ENCODE data around the gene ATP1B1.

DNA sequence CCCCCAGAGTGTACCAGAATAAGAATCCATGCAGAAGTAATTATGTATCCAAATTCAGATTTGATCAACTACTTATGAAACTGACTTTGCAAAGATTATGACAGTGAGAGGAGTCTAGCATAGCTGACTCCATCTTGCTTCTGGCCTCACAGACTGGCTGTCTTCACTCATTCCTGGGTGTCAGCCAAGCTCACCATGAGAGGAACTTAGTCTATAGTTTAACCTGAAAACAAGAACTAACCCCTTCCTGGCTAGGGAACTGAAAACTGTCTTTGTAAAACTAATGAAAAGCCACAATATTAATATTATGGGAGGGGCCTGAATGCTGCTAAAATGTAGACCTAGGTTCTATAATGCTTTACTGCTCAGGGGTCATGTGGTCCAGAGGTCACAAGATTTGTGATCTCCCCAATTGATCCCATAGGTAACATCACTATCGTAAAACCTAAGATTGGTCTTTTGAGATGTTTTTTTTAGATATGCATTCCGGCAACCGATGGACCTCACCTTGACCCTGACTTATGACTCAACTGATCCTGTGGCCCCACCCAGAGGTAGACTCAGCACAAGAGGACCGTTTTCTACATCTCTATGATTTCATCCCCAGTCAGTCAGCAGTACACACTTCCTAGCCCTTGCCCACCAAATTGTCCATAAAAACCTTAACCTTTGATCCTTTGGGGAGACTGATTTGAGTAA lies 55.2 kb downstream of the ATP1B1 start:
- TF ChIP-seq RELA (CRISPR knock-in tag; IDR thresholded peaks at IDR 0.05; ENCODE audit: borderline replicate concordance) (no peak), FOXJ3 (CRISPR knock-in tag; IDR thresholded peaks at IDR 0.05; ENCODE audit: borderline replicate concordance) (no peak), NR3C1 (CRISPR knock-in tag; conservative IDR thresholded peaks at IDR 0.05; ENCODE audit: low read depth) (no peak), NR2C2 (CRISPR knock-in tag; IDR thresholded peaks at IDR 0.05) (no peak), ETV6 (CRISPR knock-in tag; IDR thresholded peaks at IDR 0.05) (no peak), IRF2 (CRISPR knock-in tag; IDR thresholded peaks at IDR 0.05; ENCODE audit: borderline replicate concordance, low read depth) (no peak), SP1 (CRISPR knock-in tag; conservative IDR thresholded peaks at IDR 0.05) (no peak)
- TF ChIP-seq, protein P1, sequence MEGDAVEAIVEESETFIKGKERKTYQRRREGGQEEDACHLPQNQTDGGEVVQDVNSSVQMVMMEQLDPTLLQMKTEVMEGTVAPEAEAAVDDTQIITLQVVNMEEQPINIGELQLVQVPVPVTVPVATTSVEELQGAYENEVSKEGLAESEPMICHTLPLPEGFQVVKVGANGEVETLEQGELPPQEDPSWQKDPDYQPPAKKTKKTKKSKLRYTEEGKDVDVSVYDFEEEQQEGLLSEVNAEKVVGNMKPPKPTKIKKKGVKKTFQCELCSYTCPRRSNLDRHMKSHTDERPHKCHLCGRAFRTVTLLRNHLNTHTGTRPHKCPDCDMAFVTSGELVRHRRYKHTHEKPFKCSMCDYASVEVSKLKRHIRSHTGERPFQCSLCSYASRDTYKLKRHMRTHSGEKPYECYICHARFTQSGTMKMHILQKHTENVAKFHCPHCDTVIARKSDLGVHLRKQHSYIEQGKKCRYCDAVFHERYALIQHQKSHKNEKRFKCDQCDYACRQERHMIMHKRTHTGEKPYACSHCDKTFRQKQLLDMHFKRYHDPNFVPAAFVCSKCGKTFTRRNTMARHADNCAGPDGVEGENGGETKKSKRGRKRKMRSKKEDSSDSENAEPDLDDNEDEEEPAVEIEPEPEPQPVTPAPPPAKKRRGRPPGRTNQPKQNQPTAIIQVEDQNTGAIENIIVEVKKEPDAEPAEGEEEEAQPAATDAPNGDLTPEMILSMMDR (IDR thresholded peaks at IDR 0.05): no peak
- TF ChIP-seq, protein P2, sequence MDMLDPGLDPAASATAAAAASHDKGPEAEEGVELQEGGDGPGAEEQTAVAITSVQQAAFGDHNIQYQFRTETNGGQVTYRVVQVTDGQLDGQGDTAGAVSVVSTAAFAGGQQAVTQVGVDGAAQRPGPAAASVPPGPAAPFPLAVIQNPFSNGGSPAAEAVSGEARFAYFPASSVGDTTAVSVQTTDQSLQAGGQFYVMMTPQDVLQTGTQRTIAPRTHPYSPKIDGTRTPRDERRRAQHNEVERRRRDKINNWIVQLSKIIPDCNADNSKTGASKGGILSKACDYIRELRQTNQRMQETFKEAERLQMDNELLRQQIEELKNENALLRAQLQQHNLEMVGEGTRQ (CRISPR knock-in tag; IDR thresholded peaks at IDR 0.05): no peak
- TF ChIP-seq, protein P3, sequence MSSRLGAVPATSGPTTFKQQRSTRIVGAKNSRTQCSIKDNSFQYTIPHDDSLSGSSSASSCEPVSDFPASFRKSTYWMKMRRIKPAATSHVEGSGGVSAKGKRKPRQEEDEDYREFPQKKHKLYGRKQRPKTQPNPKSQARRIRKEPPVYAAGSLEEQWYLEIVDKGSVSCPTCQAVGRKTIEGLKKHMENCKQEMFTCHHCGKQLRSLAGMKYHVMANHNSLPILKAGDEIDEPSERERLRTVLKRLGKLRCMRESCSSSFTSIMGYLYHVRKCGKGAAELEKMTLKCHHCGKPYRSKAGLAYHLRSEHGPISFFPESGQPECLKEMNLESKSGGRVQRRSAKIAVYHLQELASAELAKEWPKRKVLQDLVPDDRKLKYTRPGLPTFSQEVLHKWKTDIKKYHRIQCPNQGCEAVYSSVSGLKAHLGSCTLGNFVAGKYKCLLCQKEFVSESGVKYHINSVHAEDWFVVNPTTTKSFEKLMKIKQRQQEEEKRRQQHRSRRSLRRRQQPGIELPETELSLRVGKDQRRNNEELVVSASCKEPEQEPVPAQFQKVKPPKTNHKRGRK (CRISPR knock-in tag; IDR thresholded peaks at IDR 0.05; ENCODE audit: borderline replicate concordance): no peak
- TF ChIP-seq, protein P4, sequence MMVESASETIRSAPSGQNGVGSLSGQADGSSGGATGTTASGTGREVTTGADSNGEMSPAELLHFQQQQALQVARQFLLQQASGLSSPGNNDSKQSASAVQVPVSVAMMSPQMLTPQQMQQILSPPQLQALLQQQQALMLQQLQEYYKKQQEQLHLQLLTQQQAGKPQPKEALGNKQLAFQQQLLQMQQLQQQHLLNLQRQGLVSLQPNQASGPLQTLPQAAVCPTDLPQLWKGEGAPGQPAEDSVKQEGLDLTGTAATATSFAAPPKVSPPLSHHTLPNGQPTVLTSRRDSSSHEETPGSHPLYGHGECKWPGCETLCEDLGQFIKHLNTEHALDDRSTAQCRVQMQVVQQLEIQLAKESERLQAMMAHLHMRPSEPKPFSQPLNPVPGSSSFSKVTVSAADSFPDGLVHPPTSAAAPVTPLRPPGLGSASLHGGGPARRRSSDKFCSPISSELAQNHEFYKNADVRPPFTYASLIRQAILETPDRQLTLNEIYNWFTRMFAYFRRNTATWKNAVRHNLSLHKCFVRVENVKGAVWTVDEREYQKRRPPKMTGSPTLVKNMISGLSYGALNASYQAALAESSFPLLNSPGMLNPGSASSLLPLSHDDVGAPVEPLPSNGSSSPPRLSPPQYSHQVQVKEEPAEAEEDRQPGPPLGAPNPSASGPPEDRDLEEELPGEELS (CRISPR knock-in tag; IDR thresholded peaks at IDR 0.05): no peak
- TF ChIP-seq, protein P5, sequence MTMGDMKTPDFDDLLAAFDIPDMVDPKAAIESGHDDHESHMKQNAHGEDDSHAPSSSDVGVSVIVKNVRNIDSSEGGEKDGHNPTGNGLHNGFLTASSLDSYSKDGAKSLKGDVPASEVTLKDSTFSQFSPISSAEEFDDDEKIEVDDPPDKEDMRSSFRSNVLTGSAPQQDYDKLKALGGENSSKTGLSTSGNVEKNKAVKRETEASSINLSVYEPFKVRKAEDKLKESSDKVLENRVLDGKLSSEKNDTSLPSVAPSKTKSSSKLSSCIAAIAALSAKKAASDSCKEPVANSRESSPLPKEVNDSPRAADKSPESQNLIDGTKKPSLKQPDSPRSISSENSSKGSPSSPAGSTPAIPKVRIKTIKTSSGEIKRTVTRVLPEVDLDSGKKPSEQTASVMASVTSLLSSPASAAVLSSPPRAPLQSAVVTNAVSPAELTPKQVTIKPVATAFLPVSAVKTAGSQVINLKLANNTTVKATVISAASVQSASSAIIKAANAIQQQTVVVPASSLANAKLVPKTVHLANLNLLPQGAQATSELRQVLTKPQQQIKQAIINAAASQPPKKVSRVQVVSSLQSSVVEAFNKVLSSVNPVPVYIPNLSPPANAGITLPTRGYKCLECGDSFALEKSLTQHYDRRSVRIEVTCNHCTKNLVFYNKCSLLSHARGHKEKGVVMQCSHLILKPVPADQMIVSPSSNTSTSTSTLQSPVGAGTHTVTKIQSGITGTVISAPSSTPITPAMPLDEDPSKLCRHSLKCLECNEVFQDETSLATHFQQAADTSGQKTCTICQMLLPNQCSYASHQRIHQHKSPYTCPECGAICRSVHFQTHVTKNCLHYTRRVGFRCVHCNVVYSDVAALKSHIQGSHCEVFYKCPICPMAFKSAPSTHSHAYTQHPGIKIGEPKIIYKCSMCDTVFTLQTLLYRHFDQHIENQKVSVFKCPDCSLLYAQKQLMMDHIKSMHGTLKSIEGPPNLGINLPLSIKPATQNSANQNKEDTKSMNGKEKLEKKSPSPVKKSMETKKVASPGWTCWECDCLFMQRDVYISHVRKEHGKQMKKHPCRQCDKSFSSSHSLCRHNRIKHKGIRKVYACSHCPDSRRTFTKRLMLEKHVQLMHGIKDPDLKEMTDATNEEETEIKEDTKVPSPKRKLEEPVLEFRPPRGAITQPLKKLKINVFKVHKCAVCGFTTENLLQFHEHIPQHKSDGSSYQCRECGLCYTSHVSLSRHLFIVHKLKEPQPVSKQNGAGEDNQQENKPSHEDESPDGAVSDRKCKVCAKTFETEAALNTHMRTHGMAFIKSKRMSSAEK (CRISPR knock-in tag; IDR thresholded peaks at IDR 0.05; ENCODE audit: borderline replicate concordance): no peak

Measured in WTC11 (cell line).